Aorta (tissue), 5 donors: ENCODE measurements around the gene TIGD1. TPM values are rescaled to one million over a fixed set of nuclear protein-coding genes. Genes with fewer than 3 reads are reported as not detected.

Source experiments
- ATAC-seq: fragments of 200-7000 bp; cut with Tn5 transposase; one replicate; pipeline ENCODE4 v1.9.1; 2022; ENCODE audit warnings: moderate library complexity; ENCODE audit not compliant: low FRiP score
- DNase-seq, 2 donors: peaks; one replicate each; pipeline ENCODE4 v3.0.0-alpha.2; 2020
- H3K27ac ChIP-seq, 2 donors: one replicate each; pipeline ENCODE4 v1.5.1; 2013; ENCODE audit warnings: low read length in 2 of 2, mild to moderate bottlenecking in 2 of 2, moderate library complexity in 2 of 2, control low read depth in 1 of 2, inconsistent platforms in 1 of 2, low read depth in 1 of 2
- H3K27me3 ChIP-seq, 2 donors: one replicate each; pipeline ENCODE4 v1.6.1; 2013; ENCODE audit warnings: control low read depth in 1 of 2, low read length in 1 of 2, mild to moderate bottlenecking in 1 of 2, moderate library complexity in 1 of 2; ENCODE audit not compliant: insufficient read depth in 2 of 2, control insufficient read depth in 1 of 2
- H3K36me3 ChIP-seq, 2 donors: one replicate each; pipeline ENCODE4 v1.6.1; 2013; ENCODE audit warnings: control low read depth in 1 of 2, low read length in 1 of 2, mild to moderate bottlenecking in 1 of 2; ENCODE audit not compliant: insufficient read depth in 2 of 2, control insufficient read depth in 1 of 2
- H3K4me1 ChIP-seq, 2 donors: one replicate each; pipeline ENCODE4 v1.6.1; 2013; ENCODE audit warnings: low read length in 2 of 2, control low read depth in 1 of 2, mild to moderate bottlenecking in 1 of 2, moderate library complexity in 1 of 2; ENCODE audit not compliant: insufficient read depth in 2 of 2, control insufficient read depth in 1 of 2
- H3K4me3 ChIP-seq, 2 donors: one replicate each; pipeline ENCODE4 v1.5.1; 2013; ENCODE audit warnings: low read length in 2 of 2, control low read depth in 1 of 2, mild to moderate bottlenecking in 1 of 2
- H3K9me3 ChIP-seq: one replicate; pipeline ENCODE4 v1.6.1; 2013; ENCODE audit warnings: mild to moderate bottlenecking, low read length; ENCODE audit not compliant: control insufficient read depth
- WGBS, 2 donors: extraction: QIAGEN DNeasy Blood & Tissue Kit; methylation state at CpG; one replicate each; pipeline ENCODE4 v1.1.7; 2013; 5-methylcytosine and 5-hydroxymethylcytosine counted together
- intact Hi-C, 2 donors: fragments of 100-400 bp; cut with DNase I; formaldehyde crosslinking; loops; one replicate each; pipeline versions ENCODE4 v1.14.2 to v1.15.0; 2022
- polyA plus RNA-seq, 2 donors: library from polyadenylated mRNA; stranded (reverse); fragments of 200-250 nt; gene quantifications; one replicate each; pipeline ENCODE4 v1.2.3, GENCODE V29; 2013
- total RNA-seq, 2 donors: library from RNA; stranded (reverse); fragmentation: NEBNext Ultra II Directional; extraction: Animal tissue kit (Norgen Biotek cat#: 25700); gene quantifications; one replicate each; pipeline ENCODE4 v1.2.1, GENCODE V29; 2021
- donor health status: healthy with polysubstance abuse.
- donor health status: Bipolar disorder and iron deficiency.
- donor health status: DM: no; HTN: no; CAD: no.
- donor health status: DM: no; HTN: no; CAD: no.
- donor health status: DM: yes; HTN: yes; CAD: no.

Gene TIGD1
- total and polyA plus RNA-seq, 4 donors, result 0.50 to 3.3 (median 2.1) TPM

DNA sequence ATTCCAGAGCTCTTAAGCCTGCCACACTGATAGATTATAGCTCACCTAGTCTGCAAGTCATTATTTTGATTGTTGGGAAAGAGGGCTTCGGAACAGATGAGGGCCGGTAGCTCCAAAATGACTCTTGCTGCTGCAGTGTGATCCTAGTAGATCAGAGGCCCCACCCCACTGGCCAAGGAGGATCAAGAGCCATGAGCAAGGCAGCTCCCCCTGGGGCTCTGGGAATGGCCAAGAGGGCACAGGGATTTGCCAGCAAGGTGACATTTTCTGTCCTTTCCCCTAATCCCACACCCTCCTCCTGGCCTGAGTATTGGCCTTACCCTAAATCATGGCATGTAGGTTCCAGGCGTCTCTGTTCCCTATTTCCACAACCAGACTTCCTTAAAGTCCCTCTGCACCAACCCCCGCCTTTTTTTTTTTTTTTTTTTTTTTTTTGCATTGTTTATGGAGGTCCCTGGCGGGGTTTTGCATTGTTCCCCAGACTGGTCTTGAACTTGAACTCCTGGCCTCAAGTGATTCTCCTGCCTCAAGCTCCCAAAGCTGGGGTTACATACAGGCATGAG lies 36.7 kb upstream of the TIGD1 start:
- intact Hi-C loops, result no loop called here
- H3K27ac ChIP-seq, result no peak overlapping the region
- no peaks in the 10 kb centered on the region for H3K27me3 ChIP-seq
- DNase-seq (no peak), ATAC-seq (no peak)
- 87 to 90% methylated on average over 5 of the region's 5 CpGs for WGBS, 2 donors
- peaks cover 7 to 8% of the 10 kb centered on the region in 2 donors for H3K36me3 ChIP-seq
- no peaks in the 10 kb centered on the region for H3K4me1 ChIP-seq
- no peaks in the 10 kb centered on the region for H3K9me3 ChIP-seq
- H3K4me3 ChIP-seq, result no peak overlapping the region

DNA sequence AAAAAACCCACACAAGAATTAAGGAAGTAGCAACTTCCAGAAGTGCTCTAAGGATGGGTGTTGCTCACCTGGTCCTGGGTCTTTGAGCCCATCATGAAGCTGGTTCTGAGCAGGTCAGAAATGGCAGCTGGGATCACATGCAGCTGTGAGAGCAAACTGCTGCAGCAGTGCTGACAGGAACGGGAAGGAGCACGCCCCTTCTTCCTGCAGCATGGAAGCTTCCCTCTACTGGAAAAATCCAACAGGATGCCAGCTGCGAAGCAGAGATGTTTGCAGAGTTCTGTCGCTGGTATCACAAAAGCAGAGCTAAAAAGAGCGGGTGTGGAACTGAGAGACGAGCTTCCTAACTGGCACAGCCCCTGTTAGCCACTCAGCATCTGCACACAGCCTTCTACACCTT lies 33.9 kb upstream of the TIGD1 start:
- peaks cover 10 to 13% of the 10 kb centered on the region in 2 donors for H3K36me3 ChIP-seq

DNA sequence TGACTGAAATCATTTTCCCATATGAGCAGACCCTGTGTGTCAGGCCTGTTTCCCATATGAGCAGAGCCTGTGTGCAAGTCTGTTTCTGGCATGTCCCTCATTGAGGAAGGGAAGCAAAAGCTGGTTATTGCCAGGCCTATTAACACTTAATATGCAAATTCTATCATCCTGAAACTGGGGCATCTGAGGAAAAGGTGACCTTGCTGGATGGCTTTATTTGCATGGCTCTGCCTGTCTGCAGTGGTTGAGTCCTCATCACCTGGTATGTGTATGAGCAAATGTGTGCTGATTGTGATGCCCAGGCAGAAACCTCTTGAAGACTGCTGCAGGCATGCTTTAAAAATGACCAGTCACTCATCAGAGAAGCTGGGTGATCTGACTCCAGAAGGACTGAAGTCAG lies 31.4 kb upstream of the TIGD1 start:
- ATAC-seq, result no peak
- Histone ChIP-seq H3K4me3 (no peak overlapping the region), H3K27ac (no peak overlapping the region), H3K9me3 (no peaks in the 10 kb centered on the region), H3K4me1 (no peaks in the 10 kb centered on the region), H3K36me3 (peaks cover 10 to 15% of the 10 kb centered on the region in 2 donors), H3K27me3 (no peaks in the 10 kb centered on the region)
- intact Hi-C loops, result no loop called here
- DNase-seq, result no peak

More for the DNA sequence above, 33.9 kb upstream of the TIGD1 start:
- no peak overlapping the region for H3K27ac ChIP-seq
- no peak for ATAC-seq
- H3K9me3 ChIP-seq, result no peaks in the 10 kb centered on the region
- intact Hi-C loops, result no loop called here
- H3K27me3 ChIP-seq, result no peaks in the 10 kb centered on the region
- no peaks in the 10 kb centered on the region for H3K4me1 ChIP-seq
- 89 to 91% methylated on average over 6 of the region's 6 CpGs for WGBS, 2 donors
- DNase-seq, result no peak
- no peak overlapping the region for H3K4me3 ChIP-seq

DNA sequence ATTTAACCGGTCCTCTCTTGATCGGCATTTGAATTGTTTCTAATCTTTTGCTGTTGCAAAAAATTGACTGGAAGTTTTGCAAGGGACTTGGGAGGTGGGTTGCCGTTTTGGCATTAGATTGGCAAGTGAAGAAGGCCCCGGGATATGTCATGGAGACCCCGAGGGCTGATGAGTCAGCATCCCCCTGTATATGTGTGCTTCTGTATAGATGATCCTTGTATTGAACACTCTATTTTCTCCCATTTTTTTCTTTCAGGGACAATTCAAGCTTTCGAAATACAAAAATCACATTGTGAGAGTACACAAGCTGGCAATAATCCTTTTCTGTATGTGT lies 30.3 kb upstream of the TIGD1 start:
- intact Hi-C loops, result no loop called here
- H3K4me1 ChIP-seq, result no peaks in the 10 kb centered on the region
- ATAC-seq (no peak), DNase-seq (no peak)
- no peak overlapping the region for H3K4me3 ChIP-seq
- H3K9me3 ChIP-seq, result no peaks in the 10 kb centered on the region
- H3K27ac ChIP-seq, result no peak overlapping the region
- peaks cover 10 to 15% of the 10 kb centered on the region in 2 donors for H3K36me3 ChIP-seq
- H3K27me3 ChIP-seq, result no peaks in the 10 kb centered on the region
- WGBS, 2 donors, result 93 to 95% methylated on average over 6 of the region's 6 CpGs

DNA sequence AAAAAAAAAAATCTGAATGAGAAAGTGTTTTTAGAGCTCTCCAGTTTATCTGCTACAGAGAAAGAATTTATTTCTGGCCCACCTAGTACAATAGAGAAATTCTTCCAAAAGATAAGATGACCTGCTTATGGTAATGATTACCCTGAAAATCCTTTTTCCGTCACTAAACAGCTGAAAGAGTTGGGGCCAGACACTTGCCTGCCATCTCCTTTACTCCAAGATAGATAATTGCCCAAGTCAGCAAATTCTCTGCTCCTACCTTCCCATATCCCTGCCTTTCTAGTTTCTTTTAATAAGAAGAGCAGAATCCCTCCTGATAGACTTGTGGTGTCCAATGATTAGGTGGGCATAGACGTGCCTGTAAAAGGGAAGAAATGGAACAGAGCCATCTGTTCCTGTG lies 28.3 kb upstream of the TIGD1 start:
- H3K9me3 ChIP-seq, result no peaks in the 10 kb centered on the region
- peaks cover 12 to 13% of the 10 kb centered on the region in 2 donors for H3K36me3 ChIP-seq
- no peak for DNase-seq
- H3K4me3 ChIP-seq, result no peak overlapping the region
- H3K4me1 ChIP-seq, result no peaks in the 10 kb centered on the region
- intact Hi-C loops, result no loop called here
- no peaks in the 10 kb centered on the region for H3K27me3 ChIP-seq
- H3K27ac ChIP-seq, result no peak overlapping the region
- no peak for ATAC-seq
- 95% methylated on average over 2 of the region's 2 CpGs for WGBS, 2 donors

DNA sequence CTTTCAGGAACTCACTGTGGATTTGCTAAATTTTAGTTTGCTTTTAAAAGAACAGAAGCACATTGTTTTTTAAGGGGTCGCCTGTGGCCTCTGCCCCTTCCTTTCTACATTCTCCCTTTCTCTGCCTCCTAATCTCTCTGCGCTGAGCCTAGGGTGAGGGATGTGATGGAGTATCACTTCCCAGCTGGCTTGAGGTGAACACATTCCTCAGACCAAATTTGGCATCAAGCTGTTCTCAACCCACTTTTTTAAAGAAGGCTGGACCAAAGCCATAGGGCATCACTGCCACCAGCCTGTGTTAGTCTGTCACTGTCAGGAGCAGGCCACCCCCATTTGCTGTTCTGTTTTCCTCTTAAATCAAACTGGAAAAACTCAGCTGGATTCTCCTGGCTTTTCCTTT lies 27.5 kb upstream of the TIGD1 start:
- DNase-seq (no peak), ATAC-seq (no peak)
- H3K4me1 ChIP-seq, result no peaks in the 10 kb centered on the region
- H3K36me3 ChIP-seq, result peaks cover 11 to 12% of the 10 kb centered on the region in 2 donors
- H3K27me3 ChIP-seq, result no peaks in the 10 kb centered on the region
- intact Hi-C loops, result no loop called here
- no peak overlapping the region for H3K4me3 ChIP-seq
- no peaks in the 10 kb centered on the region for H3K9me3 ChIP-seq
- 90 to 96% methylated on average over 2 of the region's 2 CpGs for WGBS, 2 donors
- no peak overlapping the region for H3K27ac ChIP-seq

DNA sequence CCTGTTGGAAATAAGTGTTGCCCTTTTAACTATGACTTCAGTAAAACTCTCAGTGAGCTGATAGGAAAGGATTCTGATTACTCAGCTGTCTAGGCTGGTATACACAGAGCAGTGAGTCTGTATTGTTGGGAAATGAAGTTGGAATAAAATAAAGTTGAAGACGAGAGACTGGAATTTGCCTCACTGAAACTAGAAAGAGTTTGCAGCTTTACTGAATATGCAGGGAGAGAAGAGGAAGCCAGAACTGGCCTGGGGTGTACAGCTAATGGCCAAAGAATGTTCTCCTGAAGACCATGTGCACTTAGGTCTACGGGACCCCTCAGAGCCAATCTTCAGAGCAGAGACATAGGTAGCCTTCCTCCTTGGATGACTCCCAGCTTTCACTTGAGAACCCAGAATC lies 26.6 kb upstream of the TIGD1 start:
- DNase-seq (no peak), ATAC-seq (no peak)
- Histone ChIP-seq H3K36me3 (peaks cover 6 to 8% of the 10 kb centered on the region in 2 donors), H3K4me3 (no peak overlapping the region), H3K4me1 (no peaks in the 10 kb centered on the region), H3K9me3 (no peaks in the 10 kb centered on the region), H3K27ac (peak overlapping the region in 1 of 2 donors; percentile 49), H3K27me3 (no peaks in the 10 kb centered on the region)
- intact Hi-C loops, result no loop called here
- WGBS, 2 donors, result 41 to 70% methylated on average over 2 of the region's 2 CpGs

DNA sequence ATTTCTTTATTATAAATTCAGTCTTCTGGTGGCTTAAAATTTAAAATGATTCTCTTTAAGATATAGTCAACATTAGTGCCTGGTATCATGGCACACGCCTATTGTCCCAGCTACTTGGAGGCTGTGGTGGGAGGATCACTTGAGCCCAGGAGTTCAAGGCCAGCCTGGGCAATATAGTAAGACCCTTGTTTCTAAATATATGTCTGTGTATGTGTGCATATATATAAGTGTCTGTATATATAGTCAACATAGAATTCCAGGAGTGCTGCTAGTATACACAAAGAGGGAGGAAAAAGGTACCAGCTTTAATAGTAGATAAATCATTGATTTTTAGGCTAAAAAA lies 25.0 kb upstream of the TIGD1 start:
- H3K9me3 ChIP-seq, result no peaks in the 10 kb centered on the region
- H3K4me3 ChIP-seq, result no peak overlapping the region
- no peak for DNase-seq
- no peak overlapping the region for H3K27ac ChIP-seq
- H3K4me1 ChIP-seq, result no peaks in the 10 kb centered on the region
- peaks cover 2 to 4% of the 10 kb centered on the region in 2 donors for H3K36me3 ChIP-seq
- intact Hi-C loops, result no loop called here
- H3K27me3 ChIP-seq, result no peaks in the 10 kb centered on the region
- WGBS, 2 donors, result 91 to 96% methylated on average over 1 of the region's 1 CpG
- no peak for ATAC-seq

DNA sequence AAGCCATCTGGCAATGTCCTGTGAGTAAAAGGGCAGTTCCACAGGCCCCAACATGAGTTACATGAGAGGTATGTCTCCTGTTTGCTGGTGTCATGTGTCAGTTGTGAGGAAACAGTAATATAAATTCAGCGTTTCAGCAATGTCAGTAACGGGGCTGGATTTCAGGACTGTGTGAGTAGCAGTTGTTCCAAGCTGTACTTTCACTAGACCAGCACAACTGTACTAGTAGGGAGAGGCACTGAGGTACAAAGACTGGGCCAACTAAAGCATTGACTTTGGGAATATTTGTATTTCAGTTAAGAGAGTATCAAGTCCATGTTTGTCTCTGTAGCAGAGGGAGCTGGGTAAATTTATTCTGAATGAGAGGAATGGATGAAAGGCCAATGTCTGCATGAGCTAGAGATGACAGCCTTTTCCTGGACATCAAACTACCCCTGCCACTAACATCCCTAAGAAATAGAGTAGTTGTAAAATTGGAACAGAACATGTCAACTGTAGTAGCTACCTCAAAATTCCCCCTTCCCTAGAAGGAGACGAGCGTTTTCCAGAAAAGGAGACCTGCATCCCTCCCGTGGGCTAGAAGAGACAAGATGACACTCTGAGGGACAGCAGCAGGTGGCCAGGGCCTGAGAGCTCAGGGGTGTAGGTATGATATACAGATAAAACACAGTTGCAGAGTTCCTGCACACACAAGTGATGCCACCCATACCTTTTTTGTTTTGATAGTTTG lies 24.5 kb upstream of the TIGD1 start:
- Histone ChIP-seq H3K27ac (no peak overlapping the region), H3K4me1 (no peaks in the 10 kb centered on the region), H3K4me3 (no peak overlapping the region), H3K36me3 (peaks cover 2 to 4% of the 10 kb centered on the region in 2 donors), H3K9me3 (no peaks in the 10 kb centered on the region), H3K27me3 (no peaks in the 10 kb centered on the region)
- 90 to 92% methylated on average over 5 of the region's 5 CpGs for WGBS, 2 donors
- no peak for DNase-seq
- no peak for ATAC-seq
- intact Hi-C loops, result no loop called here
